WI38 (cell line): ENCODE data around the gene ZNF625.
"Not testable (repeated sequence)": the region's sequence is repeated elsewhere in the genome, so short reads cannot be mapped to it uniquely, and the experiment has no call there.

Experiments used
- H3K4me3 ChIP-seq: 2 replicates; pipeline ENCODE4 v1.5.1; 2011; ENCODE audit warnings: low read depth, mild to moderate bottlenecking, control low read depth, low read length
- TF ChIP-seq, protein P1 (sequence below): IDR thresholded peaks from 2 replicates; pipeline ENCODE4 v1.5.1; 2012; ENCODE audit warnings: low read depth, mild to moderate bottlenecking, control low read depth, low read length

The ZNF625 gene

DNA sequence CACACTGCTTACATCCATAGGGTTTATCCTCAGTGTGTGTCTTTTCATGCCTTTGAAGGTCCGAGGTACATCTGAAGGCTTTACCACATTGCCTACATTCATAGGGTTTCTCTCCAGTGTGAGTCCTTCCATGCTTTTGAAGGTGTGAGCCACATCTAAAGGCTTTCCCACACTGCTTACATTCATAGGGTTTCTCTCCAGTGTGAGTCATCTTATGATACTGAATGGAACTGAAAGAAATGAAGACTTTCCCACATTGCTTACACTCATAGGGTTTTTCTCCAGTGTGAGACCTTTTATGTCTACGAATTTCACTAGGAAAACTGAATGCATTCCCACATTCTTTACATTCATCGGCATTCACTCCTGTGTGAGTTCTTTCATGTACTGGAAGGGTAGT is 23.5 kb downstream of the ZNF625 start:
- H3K4me3 ChIP-seq, result no peak overlapping the region
- TF ChIP-seq, protein P1, sequence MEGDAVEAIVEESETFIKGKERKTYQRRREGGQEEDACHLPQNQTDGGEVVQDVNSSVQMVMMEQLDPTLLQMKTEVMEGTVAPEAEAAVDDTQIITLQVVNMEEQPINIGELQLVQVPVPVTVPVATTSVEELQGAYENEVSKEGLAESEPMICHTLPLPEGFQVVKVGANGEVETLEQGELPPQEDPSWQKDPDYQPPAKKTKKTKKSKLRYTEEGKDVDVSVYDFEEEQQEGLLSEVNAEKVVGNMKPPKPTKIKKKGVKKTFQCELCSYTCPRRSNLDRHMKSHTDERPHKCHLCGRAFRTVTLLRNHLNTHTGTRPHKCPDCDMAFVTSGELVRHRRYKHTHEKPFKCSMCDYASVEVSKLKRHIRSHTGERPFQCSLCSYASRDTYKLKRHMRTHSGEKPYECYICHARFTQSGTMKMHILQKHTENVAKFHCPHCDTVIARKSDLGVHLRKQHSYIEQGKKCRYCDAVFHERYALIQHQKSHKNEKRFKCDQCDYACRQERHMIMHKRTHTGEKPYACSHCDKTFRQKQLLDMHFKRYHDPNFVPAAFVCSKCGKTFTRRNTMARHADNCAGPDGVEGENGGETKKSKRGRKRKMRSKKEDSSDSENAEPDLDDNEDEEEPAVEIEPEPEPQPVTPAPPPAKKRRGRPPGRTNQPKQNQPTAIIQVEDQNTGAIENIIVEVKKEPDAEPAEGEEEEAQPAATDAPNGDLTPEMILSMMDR, result no peak

DNA sequence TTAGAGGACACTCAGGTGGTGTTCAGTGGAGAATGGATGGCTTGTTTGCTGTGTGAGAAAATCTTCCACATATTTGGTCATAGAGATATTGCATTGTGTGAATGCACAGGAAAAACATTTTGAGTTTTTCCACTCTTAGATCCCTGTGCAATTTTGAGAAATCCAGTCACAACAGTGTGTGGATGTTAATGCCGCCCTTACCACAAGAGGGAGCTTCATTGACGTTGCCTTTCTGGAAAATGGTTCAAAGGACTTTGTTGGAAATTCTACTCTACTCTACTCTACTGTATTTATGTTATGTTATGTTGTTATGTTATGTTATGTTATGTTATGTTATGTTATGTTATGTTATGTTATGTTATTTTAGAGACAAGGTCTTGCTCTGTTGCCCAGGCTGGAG is 29.8 kb downstream of the ZNF625 start:
- H3K4me3 ChIP-seq, result no peak overlapping the region
- TF ChIP-seq, protein P1, result peak; percentile 27; the same call in 1 of the 2 replicates

DNA sequence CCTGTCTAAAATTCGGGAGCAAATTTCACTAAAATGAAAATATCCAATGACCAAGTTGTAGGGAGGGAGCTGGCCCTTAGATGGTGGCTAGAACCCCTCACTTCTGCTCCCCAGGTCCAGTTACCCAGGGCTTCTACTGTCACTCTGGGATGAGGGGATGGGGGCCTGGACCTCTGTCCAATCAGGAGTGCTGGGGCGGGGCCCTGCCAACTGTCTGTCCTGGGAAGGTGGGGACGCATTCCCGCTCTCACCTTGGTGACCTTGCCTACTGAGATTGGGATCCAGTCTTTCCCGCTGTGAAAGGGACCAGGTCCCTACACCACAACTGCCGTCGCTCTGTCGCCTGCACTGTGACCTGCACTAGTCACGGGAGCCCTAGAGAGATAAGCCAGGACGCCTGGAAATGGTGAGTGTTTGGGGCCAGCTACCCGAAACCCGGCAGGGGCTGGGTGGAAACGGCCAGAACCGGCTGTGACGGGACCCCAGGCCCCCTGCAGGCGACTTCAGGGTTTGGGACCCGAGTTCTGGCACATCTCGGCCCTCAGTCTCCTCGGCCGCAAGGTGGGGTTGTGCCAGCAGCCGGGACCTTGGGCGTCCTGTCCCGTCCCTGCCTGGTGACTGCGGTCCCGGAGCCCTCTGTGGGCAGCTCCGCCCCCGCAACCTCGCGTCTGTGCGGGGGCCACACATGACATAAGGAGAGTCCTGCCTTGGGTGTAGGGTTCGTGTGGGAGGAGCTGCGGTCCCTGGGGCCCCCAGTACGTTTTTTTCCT is 39.1 kb downstream of the ZNF625 start:
- TF ChIP-seq, protein P1, result no peak

DNA sequence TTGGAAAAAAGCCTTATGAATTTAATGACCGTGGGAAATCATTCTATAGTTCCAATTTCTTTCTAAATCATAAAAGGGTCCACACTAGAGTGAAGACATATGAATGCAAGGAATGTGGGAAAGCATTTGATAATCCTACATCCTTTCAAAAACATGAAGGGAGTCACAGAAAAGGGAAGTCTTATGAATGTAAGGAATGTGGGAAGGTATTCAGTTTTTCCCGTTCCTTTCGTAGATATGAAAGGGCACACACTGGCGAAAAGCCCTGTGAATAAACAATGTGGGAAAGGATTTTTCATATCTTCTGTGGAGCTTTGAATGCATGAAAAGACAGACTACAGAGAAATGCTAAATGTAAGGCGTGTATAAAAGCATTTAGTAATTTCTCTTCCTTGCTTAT is 43.4 kb downstream of the ZNF625 start:
- no peak overlapping the region for H3K4me3 ChIP-seq
- TF ChIP-seq, protein P1, result no peak

More for the DNA sequence above, 39.1 kb downstream of the ZNF625 start:
- H3K4me3 ChIP-seq, result no peak overlapping the region

DNA sequence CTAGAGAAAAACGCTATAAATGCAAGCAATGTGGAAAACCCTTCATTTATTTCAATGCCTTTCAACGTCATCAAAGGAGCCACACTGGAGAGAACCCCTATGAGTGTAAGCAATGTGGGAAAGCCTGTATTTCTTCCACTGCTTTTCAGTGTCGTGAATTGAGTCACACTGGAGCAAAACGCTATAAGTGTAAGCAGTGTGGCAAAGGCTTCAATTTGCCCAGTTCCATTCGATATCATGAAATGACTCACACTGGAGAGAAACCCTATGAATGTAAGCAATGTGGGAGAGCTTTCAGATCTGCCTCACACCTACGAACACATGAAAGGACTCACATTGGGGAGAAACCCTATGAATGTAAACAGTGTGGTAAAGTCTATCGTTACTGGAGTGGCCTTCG is 43.8 kb downstream of the ZNF625 start:
- TF ChIP-seq, protein P1, result no peak
- H3K4me3 ChIP-seq, result no peak overlapping the region

DNA sequence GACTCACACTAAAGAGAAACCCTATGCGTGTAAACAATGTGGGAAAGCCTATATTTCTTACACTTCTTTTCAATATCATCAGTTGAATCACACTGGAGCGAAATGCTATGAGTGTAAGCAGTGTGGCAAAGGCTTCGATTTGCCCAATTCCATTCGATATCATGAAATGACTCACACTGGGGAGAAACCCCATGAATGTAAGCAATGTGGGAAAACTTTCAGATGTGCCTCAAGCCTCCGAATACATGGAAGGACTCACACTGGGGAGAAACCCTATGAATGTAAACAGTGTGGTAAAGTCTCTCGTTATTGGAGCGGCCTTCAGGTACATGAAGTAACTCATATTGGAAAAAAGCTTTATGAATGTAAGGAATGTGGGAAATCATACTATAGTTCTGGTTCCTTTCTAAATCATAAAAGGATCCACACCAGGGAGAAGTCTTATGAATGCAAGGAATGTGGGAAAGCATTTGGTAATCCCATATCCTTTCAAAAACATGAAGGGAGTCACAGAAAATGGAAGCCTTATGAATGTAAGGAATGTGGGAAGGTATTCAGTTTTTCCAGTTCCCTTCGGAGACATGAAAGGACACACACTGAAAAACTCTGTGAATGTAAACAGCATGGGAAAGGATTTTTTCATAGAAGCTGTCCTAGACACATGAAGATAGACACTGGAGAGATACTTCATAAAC is 44.4 kb downstream of the ZNF625 start:
- TF ChIP-seq, protein P1, result no peak
- H3K4me3 ChIP-seq, result no peak overlapping the region

DNA sequence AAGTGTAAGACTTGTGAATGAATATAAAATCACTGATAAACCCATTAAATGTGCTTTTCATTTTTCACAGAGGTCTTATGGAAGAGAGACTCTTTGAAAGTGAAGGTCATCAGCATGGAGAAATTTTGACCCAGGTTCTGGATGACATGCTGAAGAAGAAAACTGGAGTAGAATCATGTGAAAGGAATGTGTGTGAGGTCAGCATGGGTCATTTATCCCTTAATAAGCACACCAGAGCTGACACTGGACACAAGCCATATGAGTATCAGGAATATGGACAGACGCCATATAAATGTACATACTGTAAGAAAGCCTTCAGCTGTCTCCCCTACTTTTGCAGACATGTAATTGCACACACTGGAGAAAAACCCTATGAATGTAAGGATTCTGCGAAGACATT is 45.4 kb downstream of the ZNF625 start:
- TF ChIP-seq, protein P1, result no peak
- H3K4me3 ChIP-seq, result no peak overlapping the region

DNA sequence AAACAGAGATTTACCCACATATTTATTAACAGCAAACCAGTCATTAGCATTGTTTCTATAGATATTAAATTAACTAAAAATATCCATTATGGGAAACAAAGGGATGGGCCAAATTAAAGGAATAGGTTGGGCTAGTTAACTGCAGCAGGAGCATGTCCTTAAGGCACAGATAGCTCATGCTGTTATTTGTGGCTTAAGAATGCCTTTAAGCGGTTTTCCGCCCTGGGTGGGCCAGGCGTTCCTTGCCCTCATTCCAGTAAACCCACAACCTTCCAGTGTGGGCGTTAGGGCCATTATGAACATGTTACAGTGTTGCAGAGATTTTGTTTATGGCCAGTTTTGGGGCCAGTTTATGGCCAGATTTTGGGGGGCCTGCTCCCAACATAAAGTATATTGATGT is 52.6 kb downstream of the ZNF625 start:
- not testable (repeated sequence) for H3K4me3 ChIP-seq
